GM18505 (cell line): ENCODE measurements around the gene MRE11.
A peak's percentile ranks its signal among the peaks of the same experiment; 100 is the strongest.

Source experiments
- ATAC-seq: cut with Tn5 transposase; IDR thresholded peaks from one replicate; pipeline ENCODE4 v1.9.1; 2021; ENCODE audit not compliant: unreplicated experiment
- POLR2A ChIP-seq: IDR thresholded peaks from 4 replicates; pipeline ENCODE4 v1.6.1; 2011; ENCODE audit warnings: borderline replicate concordance; ENCODE audit not compliant: insufficient read depth, insufficient read length; ENCODE audit errors: extremely low read depth

Gene MRE11

DNA sequence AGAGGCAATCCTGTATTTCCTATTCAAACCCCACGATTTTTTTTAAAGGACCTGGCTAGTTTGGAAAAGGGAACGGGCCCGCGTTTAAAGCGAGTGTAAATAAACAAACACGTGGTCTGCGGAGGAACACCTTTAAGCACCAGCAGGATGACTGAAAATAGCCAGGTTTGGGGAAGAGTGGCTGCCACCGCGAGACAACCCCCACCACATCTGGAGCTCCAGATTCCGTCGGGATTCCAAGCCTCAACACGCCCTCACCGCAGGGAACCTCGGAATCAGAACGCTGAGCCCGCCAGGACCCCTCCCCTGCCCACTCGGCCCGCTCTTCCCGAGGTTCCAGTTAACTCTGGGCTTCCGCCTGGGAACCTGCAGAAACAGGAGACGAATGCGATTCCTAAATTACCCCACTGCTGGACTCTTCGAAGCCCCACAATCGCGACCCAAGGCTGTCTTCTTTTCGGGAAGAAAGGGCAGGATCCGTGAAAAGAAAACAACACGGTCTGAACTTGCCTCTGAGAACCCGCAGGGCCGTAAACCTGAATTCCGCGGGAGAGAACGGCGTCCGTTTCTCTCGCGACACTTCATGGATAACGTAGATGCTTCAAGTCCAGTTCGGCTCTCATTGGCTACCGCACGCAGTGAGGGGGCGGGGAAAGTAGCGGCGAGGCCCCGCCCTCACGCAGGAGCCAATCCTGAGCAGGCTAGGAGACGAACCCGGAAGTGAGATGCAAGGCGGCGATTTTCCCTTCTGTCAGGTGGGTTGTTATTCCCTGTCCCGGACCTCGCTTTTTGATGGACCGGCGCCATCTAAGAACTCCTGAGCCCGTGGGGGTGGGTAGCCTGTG is at the start of gene MRE11, which contains the start of gene ANKRD49:
MRE11 (minus strand) TSS at position 564 of the 845 bp plus-strand sequence. CDS start 1,043 bp downstream, outside the sequence.
ANKRD49 (plus strand) TSS at position 704 of the 845 bp plus-strand sequence. CDS start 2,710 bp downstream, outside the sequence.
- ATAC-seq: peak; percentile 100
- peak; percentile 83 for TF ChIP-seq POLR2A

DNA sequence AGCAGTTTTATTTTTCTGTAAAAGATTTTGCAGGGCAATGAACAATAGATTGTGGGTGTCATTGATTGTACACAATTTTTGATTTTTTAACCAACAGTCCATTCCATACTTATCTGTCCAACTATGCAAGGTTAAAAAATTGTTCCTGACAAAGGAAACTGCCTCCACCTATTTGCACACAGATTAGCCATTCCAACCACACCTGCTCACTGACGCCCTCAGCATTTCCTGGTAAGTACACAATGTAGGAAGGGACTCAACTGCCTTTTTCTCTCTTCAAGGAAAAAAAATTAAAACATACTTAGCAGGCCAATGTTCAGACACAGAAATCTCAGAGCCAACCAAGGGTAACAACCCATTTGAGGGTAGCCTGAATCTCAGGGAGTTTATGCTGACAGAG is 45.8 kb upstream of the MRE11 start:
- ATAC-seq: no peak
- TF ChIP-seq POLR2A: no peak

DNA sequence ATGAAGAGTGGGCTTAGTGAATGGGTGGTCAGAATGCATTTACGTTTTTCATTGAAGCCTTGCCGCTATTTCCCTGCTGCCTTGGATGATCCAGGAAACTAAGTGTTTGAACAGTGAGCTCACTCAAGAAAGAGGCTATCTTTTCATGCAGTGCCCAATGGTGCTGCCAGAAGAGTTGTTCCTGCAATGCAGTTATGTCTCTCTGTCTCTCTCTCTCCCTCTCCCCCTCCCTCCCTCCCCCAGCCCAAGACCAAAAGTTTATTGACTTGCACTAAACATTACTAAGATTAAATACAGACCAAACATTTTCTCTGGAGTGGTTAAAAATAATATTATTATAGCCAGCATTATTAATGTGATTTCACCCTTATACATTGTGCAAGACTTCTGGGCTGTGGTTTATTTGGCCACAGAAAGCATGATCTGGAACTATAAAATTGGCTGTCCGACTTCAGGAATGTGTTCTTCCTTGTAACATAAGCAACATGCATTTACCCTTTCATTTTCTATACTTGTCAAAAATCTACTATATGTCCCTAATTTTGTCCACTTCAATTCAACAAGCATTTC is 43.5 kb upstream of the MRE11 start:
- no peak for ATAC-seq
- TF ChIP-seq POLR2A: no peak

DNA sequence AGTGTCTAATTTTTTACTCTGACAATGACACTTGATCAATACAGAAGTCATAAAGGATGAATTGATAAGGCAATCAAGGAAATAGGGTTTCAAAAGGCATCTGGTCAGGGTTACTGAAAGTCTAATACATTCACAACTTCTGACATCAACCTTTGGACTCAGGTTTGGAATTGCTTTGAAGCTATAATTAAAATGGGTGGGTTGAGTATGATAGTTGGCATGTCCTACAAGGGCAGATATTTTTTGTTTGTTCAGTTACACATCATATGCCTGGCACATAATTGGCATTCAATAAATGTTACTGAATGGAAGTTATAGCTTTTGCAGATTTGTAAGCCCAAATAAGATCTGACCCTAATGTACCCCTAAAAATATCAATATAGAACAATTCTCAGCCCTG is 42.7 kb upstream of the MRE11 start:
- TF ChIP-seq POLR2A: no peak

DNA sequence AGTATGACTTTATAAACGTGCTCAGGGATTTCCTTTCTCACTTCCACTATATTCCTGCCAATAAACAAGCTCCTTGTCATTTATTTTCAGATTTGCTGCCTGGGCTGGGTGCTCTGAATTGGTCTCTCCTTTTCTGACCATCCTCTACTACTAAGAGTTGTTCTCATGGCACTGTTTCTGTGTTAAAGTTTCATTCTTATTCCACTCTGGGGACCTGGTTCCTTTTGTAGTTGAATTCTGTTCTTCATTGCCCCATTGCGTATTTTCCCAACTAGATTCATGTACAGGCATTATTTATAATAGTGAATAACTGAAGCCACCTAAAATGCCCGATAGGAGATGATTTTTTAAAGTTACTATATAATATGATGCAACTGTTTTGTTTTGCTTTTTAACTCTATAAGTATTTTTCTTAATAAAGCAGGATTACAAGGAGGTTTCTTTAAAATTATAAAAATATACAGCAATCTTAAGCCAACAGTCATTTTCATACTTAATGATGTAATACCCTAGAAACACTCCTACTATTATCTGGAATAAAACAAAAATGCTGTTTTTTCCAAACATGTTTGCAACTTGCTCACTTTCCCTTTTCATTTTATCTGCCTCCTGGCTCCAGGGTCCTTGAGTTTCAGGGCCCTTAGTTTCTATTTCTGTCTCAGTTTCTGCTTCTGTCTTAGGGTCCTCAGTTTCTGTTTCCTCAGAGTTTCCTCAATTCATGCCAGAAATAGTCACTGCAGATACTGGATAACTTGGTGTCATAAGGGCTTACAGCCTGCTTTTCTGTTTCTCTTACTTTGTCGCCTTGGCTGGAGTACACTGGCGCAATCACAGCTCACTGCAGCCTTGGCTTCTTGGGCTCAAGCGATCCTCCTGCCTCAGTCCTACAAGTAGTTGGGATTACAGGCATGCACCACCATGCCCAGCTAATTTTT is 40.3 kb upstream of the MRE11 start:
- no peak for TF ChIP-seq POLR2A

More for the DNA sequence above, 42.7 kb upstream of the MRE11 start:
- no peak for ATAC-seq

DNA sequence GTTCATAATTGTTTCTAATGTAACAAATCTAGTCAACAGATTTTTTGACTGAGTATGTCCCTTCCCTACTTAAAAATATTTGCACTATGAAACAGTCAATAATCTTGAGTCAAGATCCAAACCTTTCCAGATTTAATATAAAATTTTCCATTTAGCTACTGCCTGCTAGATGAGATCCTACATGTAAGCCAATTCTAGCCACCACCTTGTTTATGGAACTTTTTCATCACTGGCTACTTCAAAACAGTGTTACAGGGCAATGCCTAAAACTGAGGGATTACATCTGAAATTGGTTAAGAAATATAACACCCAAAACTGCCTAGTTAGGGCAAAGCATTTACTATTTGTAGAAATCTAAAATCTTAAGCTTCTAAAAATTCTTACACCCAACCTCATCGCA is 39.6 kb upstream of the MRE11 start:
- no peak for TF ChIP-seq POLR2A
- no peak for ATAC-seq

More for the DNA sequence above, 40.3 kb upstream of the MRE11 start:
- no peak for ATAC-seq

DNA sequence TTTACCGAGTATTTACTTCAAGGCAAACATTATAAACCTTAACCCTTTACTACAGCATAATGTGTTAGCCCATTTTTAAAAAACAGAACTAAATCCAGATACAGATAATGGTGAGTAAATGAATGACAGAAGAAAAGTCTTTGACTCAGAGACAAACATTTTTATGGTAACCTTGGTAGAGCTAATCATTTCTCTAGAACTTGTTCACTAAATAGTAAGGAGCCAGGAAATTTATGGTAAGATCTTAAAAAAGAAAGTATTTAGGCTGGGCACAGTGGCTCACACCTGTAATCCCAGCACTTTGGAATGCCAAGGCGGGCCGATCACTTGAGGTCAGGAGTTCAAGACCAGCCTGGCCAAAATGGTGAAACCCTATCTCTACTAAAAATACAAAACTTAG is 38.6 kb upstream of the MRE11 start:
- ATAC-seq: no peak
- TF ChIP-seq POLR2A: no peak

DNA sequence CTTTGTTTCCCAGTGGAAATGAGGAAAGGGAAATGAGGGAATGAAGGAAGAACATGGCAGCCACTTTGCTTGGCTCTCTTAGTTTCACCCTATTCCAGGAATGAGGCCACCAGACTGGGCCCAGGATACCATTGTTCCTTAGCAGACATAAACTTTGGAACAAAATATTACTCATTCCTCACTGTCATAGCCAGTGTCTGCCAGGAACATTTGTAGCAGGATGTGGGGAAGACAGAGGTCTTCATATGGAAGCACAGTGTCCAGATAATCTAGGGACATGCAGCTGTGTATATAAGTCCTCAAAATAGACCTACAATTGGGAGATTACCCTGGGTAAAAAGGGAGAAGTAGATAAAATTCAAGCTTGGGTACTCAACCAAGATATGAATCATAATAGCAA is 34.9 kb upstream of the MRE11 start:
- no peak for ATAC-seq
- no peak for TF ChIP-seq POLR2A

DNA sequence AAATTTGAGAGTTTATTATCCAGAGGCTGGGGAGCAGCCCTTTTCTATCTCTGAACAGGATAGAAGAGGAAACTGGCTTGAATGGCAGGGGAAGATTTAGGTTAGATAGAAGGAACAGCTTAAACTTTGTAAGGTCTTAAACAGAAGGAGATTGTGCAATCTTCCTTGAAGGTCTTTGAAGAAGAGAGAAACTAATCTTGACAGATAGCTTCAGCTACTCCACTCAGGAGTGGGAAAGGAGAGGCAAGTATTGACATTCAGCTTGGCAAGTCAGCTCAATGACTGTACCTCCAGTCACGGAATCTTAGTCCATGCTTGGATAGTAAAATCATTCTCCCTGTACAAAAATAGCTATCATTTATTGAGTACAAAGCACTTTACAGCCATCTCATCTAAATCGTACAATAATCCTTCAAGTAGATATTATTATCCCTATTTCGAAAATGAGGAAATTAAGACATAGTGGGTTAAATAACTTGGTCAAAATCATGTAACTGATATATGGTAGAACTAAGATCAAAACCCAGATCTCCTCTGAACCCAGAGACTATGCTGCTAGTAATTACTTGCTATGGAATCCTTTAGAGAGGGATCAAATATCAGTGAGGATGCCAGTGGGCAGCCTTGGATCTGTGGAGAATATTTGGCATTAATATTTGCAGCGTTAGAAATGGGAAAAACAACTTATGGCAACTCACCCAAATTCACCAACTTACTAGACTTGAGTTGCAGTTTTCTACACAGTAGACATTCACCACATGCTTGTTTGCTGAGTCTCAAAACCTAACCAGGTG is 33.2 kb upstream of the MRE11 start:
- ATAC-seq: no peak
- TF ChIP-seq POLR2A: no peak

DNA sequence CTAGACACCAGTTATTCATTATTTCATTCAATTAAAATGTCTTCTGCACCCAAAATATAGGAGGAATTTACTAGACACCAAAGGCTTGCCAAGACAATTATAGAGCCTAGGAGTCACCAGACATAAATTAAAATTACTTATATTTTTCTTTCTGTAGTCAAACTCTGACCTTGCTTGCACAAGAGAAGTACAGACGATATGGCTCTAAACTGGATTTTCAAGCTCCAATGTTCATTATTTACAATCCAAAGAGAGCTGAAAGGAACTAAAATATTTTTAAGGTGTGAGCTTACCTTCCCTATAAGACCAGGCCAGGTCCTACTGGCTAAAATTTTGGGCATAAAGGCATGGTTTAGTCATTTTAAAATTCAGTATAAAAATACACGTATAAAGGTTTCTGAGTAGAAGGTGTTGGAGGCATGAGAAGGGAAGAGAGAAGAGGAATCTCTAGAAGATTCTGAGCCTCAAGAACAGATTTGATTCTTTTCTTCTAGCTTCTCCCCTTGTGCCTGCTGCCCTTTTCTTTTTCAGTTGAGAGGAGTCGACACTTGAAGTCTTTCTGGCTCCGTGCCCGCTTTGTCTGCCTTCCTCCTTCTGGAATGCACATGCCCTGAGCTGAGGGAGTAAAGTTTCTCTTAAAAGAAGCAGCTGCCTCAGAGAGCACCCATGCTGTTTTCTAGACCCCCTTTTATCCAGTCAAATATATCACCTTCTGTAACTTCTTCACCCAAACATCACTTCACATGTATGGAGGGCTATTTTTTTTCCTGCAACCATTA is 32.1 kb upstream of the MRE11 start:
- ATAC-seq: no peak
- TF ChIP-seq POLR2A: no peak

DNA sequence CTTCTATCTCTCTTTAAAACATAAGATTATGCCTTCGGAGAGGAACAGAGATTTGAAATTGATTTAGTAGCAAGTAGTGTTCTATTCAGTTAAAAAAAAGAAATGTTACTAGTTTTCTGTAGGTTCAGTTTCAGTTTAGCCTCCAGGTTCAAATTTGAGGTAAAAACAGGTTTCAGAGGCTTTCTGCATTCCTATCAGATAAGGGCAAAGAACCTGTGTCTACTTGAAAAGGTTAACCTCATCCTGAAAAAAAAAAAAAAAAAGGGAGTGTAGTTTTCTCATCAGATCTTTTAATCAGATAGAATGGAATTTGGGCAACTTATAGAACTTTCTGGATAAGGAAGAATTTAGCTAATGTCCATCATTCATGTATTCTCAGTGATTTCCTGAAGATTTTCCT is 30.7 kb upstream of the MRE11 start:
- no peak for ATAC-seq
- no peak for TF ChIP-seq POLR2A

DNA sequence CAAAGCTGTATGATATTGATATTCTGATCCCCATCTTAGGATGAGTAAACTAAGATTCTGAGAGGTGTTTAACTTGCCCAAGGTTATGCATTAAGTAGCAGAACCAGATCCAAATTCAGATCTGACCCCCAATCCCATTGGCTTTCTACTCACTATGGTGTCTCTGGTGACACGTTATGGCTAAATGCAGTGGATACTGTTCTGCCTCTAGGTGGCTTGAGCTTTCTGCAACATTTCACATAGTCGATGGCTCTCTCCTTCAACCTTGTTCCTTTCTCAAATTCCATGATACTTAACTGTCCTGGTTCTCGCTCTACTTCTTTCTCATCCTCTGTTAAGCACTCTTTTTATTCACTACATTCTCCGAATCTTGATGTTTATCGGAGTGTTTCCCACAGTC is 28.0 kb upstream of the MRE11 start:
- ATAC-seq: no peak
- no peak for TF ChIP-seq POLR2A
